Jurkat, Clone E6-1 (cell line): ENCODE data around the gene NMB.
"Not testable (repeated sequence)": the region's sequence is repeated elsewhere in the genome, so short reads cannot be mapped to it uniquely, and the experiment has no call there.

Experiments
- DNase-seq: peaks from one replicate; pipeline ENCODE4 v3.0.0-alpha.2; 2011; ENCODE audit warnings: low read depth, low spot score
- H3K4me3 ChIP-seq: 2 replicates; pipeline ENCODE4 v1.5.1; 2011; ENCODE audit warnings: mild to moderate bottlenecking, low read length, control low read depth, moderate library complexity

The NMB gene

DNA sequence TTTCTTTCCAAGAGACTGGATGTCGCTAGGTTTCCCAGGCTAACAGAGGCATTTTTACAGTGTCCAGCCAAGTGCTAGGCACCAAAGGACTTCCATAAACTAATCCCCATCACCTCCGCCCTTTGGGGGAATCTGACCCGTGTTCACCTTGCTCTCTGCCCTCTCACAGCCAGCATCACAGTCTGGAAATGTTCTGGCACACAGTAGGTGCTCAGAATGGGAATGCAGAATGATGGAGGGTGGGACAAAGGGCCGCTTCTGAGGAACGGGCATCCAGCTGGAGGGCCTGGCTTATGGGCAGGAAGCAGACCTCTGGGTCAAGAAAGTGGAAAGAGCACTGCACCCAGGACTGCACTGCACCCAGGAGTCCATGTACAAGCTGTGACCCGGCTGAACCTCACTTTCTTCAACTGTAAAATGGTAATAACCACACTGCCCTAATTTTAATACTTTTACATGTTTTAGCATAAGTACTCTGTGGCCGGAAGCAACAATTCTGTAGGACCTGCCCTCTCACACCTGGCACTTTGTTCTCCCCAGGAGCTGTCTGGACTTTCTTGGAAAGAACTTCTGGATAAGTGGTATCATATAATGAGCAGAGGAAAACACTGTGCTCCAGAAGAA, 901 bp upstream of the NMB start:
- peak overlapping the region; percentile 64 for H3K4me3 ChIP-seq
- no peak for DNase-seq

DNA sequence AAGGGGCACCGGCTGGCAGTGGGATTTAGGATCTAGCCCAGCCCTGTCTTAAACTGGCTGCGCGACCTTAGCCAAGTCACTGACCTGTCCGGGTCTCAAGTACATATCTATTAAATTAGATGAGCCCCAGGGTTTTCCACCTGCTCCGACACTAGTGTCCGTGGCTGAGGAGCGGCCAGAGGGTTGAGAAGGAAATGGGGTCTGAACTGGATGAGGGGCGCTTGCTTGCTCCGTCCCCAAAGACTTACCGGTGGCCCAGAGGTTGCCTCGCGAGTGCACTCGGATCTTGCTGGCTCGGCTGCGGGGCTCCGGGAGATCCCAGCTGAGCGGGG, 285 bp downstream of the NMB start:
- no peak for DNase-seq
- peak overlapping the region; percentile 64 for H3K4me3 ChIP-seq

DNA sequence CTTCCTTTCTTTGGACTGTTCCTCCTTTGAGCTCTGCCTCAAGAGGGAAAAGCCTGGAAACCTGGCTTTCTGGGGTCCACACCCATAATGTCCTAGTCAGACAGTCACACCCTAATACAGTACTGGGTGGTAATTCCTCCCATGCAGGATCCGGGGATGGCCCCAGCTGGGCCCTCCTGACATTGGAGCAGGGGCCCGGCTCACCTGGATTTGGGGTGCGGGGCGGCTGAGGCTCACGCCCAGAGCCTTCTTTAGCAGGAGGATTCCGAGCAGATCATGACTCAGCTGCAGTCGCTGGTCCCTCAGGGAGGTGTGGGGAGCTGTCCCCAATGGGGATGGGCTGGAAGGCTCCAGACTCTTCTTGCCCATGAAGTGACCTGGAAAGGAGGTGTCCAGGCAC, 1.0 kb downstream of the NMB start:
- DNase-seq = no peak
- H3K4me3 ChIP-seq = no peak overlapping the region

DNA sequence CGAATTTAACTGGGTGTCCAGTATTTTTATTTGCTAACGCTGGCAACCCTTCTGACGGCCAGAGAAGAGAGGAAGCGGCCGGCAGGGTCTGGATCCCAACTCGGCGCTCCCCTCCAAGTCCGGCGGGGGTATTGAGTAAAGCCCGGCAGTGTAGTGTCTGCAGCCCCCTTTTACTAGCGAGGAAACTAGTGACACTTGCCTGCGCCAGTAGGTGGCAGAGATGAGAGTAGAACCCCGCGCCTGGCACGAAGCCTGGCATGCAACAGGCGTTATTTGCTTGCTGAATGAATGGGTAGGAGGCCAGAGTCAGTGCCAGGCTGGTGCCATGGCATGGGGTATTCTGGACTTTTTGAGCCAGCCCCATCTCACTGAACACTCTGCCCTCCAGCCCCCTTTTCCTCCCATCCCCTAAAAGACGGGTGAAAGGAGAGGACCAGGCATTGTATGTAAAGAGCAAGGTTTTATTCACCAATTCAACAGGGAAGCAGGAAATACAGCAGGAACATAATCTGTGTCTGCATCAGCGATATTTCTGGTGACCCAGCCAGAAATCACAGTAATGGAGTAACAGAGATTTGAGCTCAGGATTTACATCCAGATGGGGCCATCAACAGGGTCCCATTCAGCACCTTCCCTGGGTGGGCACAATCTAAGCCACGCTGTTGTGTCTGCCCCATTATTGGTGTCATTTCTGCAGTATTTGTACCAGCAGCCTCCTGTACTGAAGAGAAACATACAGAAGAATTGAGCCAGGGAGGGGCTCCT, 3.1 kb downstream of the NMB start:
- DNase-seq = peak; percentile 85
- peak overlapping the region; percentile 98 for H3K4me3 ChIP-seq

DNA sequence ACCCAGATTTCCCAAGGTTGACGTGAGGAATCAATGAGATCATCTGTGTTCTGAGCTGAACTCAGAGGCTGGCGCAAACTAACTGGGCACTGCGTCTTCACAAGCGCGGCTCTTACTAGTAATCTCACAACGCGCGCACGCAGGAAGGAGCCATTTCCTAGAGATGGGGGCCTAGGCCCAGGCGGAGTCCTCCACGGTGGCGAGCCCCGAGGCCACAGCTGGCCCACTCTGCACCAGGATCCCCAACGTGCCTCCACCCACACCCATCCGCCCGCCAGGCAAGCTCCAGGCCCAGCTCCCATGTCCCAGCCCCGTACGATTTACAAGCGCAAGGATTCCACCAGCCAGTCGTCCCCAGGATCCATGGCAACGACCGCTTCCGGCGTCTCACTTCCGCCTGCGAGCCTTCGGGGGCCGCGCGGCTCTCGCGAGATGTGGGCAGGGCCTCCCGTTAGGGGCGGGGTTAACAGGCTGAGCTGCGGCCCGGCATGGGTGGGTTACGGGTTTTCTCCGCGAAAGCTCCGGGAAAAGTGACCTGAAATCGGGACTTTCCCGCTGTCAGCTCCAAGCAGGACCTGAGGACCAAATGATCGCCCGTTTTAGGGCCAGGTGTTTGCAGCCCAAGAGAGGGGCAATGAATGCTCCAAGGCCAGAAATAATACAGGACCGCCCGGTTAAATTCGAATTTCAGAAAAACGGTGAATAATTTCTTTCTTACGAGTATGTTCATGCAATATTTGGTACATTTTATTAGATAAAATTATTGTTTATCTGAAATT, 3.9 kb downstream of the NMB start, which contains the start of gene WDR73:
TSS of gene WDR73 (minus strand) at position 374 of the 779 bp plus-strand sequence. CDS start at position 365, 9 bp downstream.
- peak; percentile 89 for DNase-seq
- H3K4me3 ChIP-seq = peak within 1 kb of the TSS; percentile 98

DNA sequence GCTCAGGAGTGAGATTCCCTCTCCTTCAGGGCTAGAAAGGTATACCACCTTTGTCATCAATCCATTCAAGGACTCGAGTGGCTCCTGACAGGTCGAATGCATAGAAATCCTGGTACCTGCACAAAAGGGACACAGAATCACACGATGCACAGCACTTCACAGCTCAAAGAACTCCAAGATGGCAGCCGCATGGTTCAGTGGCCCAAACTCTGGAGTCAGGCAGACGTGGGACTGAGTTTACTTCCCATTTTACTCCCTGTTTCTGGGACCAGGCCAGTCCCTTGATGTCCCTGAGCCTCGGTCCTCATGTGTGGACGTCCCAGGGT, 4.5 kb downstream of the NMB start:
- H3K4me3 ChIP-seq = peak overlapping the region; percentile 98
- DNase-seq = no peak

DNA sequence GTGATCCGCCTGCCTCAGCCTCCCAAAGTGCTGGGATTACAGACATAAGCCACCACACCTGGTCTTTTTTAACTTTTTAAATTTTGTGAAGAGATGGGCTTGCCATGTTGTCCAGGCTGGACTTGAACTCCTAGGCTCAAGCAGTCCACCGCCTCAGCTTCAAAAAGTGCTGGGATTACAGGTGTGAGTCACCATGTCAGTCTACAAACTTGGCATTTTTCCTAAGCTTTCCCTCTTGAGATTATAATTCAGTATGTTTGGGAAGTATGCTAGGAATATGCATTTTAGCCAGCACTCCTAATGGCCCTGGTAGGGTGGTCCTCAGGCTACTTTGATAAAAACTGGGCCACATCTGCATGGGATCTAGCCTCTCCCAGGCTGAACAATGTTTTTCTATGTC, 8.3 kb downstream of the NMB start:
- no peak for DNase-seq
- no peak overlapping the region for H3K4me3 ChIP-seq

DNA sequence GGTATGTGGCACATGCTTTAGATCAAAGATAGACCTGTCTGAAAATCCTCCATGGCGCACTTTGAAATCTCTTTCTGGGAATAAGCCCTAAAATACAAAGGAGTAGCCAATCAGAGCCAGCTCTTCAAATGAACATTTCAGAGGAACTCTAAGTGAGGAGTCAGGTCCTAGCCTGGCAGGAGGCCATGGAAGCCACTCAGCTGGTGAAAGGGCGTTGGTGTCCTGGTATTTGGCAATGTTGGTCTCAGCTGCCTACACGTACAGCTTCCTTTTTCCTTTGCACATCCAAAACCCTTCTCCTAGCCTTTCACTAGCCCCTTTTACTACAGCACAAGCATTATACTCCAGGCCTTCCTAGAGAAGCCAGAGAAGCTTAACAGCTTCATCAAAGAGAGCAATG, 9.5 kb downstream of the NMB start:
- H3K4me3 ChIP-seq = no peak overlapping the region
- DNase-seq = no peak

DNA sequence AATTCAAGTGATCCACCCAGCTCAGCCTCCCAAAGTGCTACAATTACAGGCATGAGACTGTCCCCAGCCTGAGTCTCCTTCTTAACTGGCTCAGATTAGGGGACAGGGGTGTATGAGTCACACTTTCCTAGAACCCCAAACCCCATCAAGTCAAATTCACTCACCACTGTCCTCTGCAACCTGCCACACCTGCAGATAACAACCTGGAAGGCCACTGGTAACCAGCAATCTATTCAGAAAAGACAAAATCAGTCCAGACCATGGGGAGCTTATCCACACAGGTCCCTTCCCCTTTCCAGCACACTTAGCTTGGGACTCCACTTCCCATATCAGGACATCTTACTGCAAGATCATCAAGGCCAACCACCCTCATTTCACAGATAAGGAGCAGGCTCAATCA, 10.3 kb downstream of the NMB start:
- no peak overlapping the region for H3K4me3 ChIP-seq
- no peak for DNase-seq

DNA sequence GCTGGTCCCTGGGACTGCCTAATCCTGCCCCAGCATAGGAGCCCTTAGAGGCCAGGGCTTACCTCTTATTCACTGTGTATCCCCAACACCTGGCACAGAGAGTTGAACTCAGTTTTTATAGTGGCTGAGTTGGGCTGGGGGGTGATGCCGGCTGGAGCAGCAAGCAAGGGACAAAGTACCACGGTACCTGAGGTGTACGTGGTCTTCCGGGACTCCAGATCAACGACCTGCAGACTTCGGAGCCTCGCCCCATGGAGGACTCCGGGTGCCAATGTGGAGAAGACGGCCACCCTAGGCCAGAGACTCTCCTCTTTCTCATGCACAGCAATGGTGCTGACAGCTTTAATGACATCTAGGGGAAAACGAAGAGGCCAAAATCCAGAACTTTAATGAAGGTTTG, 12.0 kb downstream of the NMB start:
- H3K4me3 ChIP-seq = no peak overlapping the region
- DNase-seq = no peak

DNA sequence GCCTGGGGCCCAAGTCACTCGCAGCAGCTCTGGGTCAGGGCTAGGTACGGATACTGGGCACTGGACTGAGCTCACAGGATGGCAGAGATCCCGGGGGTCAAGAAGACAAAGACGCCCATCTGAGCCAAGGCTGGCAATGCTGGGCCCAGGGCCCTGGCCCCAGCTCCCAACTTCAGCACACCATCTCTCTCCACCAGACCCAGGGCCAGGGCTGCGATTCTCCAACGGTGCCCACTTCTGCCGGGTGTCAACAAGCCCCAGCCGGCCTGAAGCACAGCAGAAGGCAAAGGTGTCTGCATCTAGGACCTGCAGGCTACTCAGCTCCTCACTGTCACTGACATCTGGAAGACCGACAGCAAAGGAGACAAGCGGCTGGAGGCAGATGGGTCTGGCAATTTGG, 12.5 kb downstream of the NMB start:
- H3K4me3 ChIP-seq = no peak overlapping the region
- no peak for DNase-seq

DNA sequence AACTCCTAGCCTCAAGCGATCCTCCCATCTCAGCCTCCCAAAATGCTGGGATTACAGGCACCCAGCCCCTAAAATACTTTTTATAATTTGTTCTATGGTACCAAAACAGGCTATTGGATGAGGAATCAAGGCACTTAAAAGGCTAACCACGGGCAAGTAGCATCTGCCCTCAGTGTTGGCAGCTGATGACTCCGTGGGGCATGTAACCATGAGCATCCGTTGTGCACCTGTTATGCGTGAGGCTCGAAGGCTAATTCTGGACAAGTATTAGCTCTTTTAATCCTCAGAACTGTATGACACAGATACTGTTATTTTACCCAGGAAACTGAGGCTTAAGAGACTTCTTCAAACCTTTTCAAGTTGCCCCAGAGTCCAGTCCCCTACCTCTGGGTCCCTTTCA, 14.2 kb downstream of the NMB start:
- H3K4me3 ChIP-seq = no peak overlapping the region
- no peak for DNase-seq

DNA sequence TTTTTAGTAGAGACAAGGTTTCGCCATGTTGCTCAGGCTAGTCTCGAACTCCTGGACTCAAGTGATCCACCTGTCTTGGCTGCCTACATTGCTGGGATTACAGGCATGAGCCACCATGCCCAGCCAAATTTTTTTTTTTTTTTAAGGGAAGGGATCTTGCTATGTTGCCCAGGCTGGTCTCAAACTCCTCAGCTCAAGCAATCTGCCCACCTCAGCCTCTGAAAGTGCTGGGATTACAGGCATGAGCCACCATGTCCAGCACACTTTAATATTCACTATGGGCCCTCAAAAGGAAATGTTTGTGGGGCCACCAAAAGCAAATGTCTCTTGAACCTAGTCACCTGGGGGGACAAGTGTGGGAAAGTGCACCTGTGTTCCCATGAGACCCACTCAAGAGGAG, 15.4 kb downstream of the NMB start:
- H3K4me3 ChIP-seq, DNase-seq: not testable (repeated sequence)

DNA sequence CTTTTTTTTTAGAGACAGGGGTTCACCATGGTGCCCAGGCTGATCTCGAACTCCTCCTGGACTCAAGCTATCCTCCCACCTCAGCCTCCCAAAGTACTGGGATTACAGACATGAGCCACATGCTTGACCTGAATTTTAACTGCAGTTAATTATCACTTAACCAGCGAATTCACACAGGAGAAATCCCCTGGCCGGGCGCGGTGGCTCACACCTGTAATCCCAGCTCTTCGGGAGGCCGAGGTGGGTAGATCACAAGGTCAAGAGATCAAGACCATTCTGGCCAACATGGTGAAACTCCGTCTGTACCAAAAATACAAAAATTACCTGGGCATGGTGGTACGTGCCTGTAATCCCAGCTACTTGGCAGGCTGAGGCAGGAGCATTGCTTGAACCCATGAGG, 16.1 kb downstream of the NMB start:
- not testable (repeated sequence) for DNase-seq, H3K4me3 ChIP-seq

DNA sequence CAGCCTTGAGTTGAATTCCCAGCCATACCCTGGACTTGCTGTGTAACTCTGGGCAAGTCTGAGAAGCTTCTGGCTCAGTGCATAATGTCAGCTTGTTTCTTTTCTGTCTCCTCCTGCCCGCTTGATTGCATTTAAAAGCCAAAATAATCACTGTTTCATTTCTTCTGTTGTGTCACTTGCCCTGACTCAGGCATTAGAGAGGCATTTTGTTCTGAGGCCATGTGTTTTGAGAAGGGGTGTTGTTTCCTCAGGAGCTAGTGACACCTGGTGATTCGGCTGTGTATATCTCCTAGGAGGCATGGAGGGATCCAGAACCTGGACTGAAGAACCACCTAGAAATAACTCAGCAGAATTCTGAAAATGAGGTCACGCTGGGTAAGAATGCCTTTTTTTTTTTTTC, 19.9 kb downstream of the NMB start:
- no peak overlapping the region for H3K4me3 ChIP-seq
- DNase-seq = no peak

DNA sequence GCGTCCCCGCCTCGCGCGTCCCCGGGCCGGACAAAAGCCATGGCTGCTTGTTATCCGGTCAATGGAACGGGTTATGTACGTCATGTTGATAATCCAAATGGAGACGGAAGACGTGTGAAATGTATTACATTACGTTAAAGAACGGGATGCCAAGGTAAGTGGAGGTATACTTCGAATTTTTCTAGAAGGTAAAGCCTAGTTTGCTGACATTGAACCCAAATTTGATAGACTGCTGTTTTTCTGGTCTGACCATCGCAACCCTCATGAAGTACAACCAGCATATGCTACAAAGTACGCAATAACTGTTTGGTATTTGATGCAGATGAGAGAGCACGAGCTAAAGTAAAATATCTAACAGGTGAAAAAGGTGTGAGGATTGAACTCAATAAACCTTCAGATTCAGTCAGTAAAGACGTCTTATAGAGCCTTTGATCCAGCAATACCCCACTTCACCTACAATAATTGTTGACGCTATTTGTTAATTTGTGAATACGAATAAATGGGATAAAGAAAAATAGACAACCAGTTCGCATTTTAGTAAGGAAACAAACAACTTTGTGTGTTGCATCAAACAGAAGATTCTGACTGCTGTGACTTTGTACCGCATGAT, 23.7 kb downstream of the NMB start:
- H3K4me3 ChIP-seq = no peak overlapping the region
- DNase-seq = no peak

DNA sequence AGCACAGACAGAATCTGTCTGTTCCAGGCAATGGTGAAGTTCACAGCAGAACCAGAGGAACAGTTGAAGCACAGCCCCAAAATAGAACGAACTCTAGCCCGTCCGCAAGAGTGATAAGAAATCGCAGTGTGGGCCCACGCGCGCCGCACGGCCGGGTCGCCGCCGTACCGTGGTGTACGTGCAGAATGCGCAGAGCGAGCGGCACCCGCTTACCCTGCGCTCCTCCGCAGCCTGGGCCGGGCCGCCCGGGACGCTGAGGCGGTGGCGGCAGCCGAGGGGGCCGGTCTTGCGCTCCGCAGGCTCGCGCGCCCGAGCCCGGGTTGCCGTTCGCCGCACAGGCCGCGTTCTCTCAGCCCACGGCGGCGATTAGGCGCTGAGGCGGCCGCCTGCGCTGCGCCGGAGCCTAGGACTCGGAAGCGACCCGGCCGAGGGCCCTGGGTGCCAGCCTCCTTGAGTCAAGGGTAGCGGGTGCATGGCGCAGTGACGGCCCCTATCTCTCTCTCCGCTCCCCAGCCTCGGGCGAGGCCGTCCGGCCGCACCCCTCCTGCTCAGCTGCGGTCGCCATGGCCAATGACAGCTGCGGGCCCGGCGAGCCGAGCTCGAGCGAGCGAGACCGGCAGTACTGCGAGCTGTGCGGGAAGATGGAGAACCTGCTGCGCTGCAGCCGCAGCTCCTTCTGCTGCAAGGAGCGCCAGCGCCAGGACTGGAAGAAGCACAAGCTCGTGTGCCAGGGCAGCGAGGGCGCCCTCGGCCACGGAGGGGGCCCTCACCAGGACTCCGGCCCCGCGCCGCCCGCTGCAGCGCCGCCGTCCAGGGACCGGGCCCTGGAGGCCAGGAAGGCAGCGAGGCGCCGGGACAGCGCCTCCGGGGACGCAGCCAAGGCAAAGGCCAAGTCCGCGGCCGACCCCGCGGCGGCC, 24.4 kb downstream of the NMB start:
- DNase-seq = no peak
- no peak overlapping the region for H3K4me3 ChIP-seq

DNA sequence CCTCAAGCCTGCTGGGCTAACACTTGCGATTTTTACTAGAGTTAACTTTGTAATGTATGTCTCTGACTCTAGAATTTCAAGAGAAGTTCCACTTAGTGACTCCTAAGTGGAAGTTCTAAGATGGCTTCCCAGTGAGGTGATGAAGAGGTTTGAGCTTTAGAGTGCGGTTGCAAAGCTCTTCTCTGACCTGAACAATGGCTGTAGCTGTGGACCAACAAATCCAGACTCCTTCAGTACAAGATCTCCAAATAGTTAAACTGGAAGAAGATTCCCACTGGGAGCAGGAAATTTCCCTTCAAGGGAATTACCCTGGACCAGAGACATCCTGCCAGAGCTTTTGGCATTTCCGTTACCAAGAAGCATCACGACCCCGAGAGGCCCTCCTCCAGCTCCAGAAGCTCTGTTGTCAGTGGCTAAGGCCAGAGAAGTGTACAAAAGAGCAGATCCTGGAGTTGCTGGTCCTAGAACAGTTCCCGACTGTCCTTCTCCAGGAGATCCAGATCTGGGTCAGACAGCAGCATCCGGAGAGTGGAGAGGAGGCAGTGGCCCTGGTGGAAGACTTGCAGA, 26.2 kb downstream of the NMB start:
- H3K4me3 ChIP-seq = peak overlapping the region; percentile 67
- no peak for DNase-seq

DNA sequence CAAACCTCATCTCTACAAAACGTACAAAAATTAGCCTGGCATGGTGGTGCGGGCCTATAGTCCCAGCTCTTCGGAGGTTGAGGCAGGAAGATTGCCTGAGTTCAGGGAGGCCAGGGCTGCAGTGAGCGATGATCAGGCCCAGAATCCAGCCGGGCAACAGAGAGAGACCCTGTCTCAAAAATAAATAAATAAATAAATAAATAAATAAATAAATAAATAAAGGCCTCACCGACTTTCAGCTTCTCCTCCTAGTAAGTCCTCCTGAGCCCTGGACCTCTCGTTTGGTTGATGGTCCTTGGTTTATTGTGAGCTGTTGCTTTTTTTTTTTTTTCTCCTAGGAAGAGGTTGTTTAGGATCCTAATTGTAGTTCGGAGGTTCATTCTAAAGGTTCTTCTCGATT, 29.0 kb downstream of the NMB start:
- H3K4me3 ChIP-seq = no peak overlapping the region
- no peak for DNase-seq
